Measurements from ENCODE around the gene KIAA1328. TPM values are rescaled to one million over a fixed set of nuclear protein-coding genes. Genes with fewer than 3 reads are reported as not detected.

The KIAA1328 gene
- total RNA-seq, 1 experiment from 2014 or later = 6.2 TPM

- Histone ChIP-seq H3K9me3 (ENCODE audit: control insufficient read depth, insufficient read depth, low read depth, low read length) (no peaks in the 10 kb centered on the region), H3K4me3 (ENCODE audit: low read depth in 2 of 2, low read length in 2 of 2) (no peak overlapping the region), H3K27ac (ENCODE audit: low read length) (no peak overlapping the region), H3K4me1 (ENCODE audit: control insufficient read depth, insufficient read depth, low read length) (no peaks in the 10 kb centered on the region), H3K36me3 (ENCODE audit: control insufficient read depth, insufficient read depth, low read length) (peaks cover 3% of the 10 kb centered on the region; the same call in 1 of the 2 replicates), H3K27me3 (ENCODE audit: control insufficient read depth, insufficient read depth, low read length) (no peaks in the 10 kb centered on the region)
- intact Hi-C loops (cut with micrococcal nuclease; ENCODE audit: unreplicated experiment) = no loop called here
- TF ChIP-seq SIN3A (IDR thresholded peaks at IDR 0.05; ENCODE audit: borderline replicate concordance, insufficient read depth, low read depth, low read length) = no peak
- TF ChIP-seq CTCF (IDR thresholded peaks at IDR 0.05) = no peak
- no peak for TF ChIP-seq POLR2AphosphoS5 (IDR thresholded peaks at IDR 0.05; ENCODE audit: low read depth, low read length)
- TF ChIP-seq REST (IDR thresholded peaks at IDR 0.05; ENCODE audit: insufficient read depth in 1 of 2, low read depth in 2 of 2, low read length in 1 of 2) = no peak
- no peak for TF ChIP-seq TCF7L2 (IDR thresholded peaks at IDR 0.05; ENCODE audit: low read depth, low read length)
- CTCF ChIA-PET = no interaction called here
- no TSS peak for BruUV-seq (replicated peaks)
- DNase-seq (ENCODE audit: low read depth, low spot score) (no peak), ATAC-seq (no peak)
- in situ Hi-C loops (cut with HindIII; ENCODE audit: low pct_unique_long_range_greater_than_20kb, low sequenced_read_pairs) = no loop called here
- POLR2A ChIA-PET = interaction anchor here (0.7 kb wide), 1 partner anchor 19 kb away, joined by 4 read pairs; no protein-coding TSS in a partner anchor
Measured at GRCh38 chr18:36798738-36799473, 30.0 kb upstream of the KIAA1328 start.

- in situ Hi-C loops (cut with HindIII; ENCODE audit: low pct_unique_long_range_greater_than_20kb, low sequenced_read_pairs) (no loop called here), intact Hi-C loops (cut with micrococcal nuclease; ENCODE audit: unreplicated experiment) (no loop called here)
- DNase-seq (ENCODE audit: low read depth, low spot score) (no peak), ATAC-seq (no peak)
- TF ChIP-seq REST (IDR thresholded peaks at IDR 0.05; ENCODE audit: insufficient read depth in 1 of 2, low read depth in 2 of 2, low read length in 1 of 2) (no peak), SIN3A (IDR thresholded peaks at IDR 0.05; ENCODE audit: borderline replicate concordance, insufficient read depth, low read depth, low read length) (no peak), CTCF (IDR thresholded peaks at IDR 0.05) (no peak), POLR2AphosphoS5 (IDR thresholded peaks at IDR 0.05; ENCODE audit: low read depth, low read length) (no peak), TCF7L2 (IDR thresholded peaks at IDR 0.05; ENCODE audit: low read depth, low read length) (no peak)
- CTCF ChIA-PET = no interaction called here
- peaks cover 7% of the 10 kb centered on the region; the same call in 1 of the 2 replicates for H3K36me3 ChIP-seq (ENCODE audit: control insufficient read depth, insufficient read depth, low read length)
- H3K4me3 ChIP-seq (ENCODE audit: low read depth in 2 of 2, low read length in 2 of 2) = no peak overlapping the region
- POLR2A ChIA-PET = no interaction called here
- H3K4me1 ChIP-seq (ENCODE audit: control insufficient read depth, insufficient read depth, low read length) = no peaks in the 10 kb centered on the region
- no TSS peak for BruUV-seq (replicated peaks)
- H3K27ac ChIP-seq (ENCODE audit: low read length) = no peak overlapping the region
- H3K27me3 ChIP-seq (ENCODE audit: control insufficient read depth, insufficient read depth, low read length) = no peaks in the 10 kb centered on the region
- H3K9me3 ChIP-seq (ENCODE audit: control insufficient read depth, insufficient read depth, low read depth, low read length) = no peaks in the 10 kb centered on the region
Measured at GRCh38 chr18:36805105-36805504, 23.8 kb upstream of the KIAA1328 start.
